HG03571 (cell line): Measurements from ENCODE around the gene USP3.
A peak's percentile ranks its signal among the peaks of the same experiment; 100 is the strongest.

Experiments used
- ATAC-seq: cut with Tn5 transposase; IDR thresholded peaks from one replicate; pipeline ENCODE4 v1.9.1; 2021; ENCODE audit not compliant: unreplicated experiment

The USP3 gene

GRCh38 chr15:63582718-63583426 lies 78.5 kb downstream of the USP3 start:
- no peak for ATAC-seq

DNA sequence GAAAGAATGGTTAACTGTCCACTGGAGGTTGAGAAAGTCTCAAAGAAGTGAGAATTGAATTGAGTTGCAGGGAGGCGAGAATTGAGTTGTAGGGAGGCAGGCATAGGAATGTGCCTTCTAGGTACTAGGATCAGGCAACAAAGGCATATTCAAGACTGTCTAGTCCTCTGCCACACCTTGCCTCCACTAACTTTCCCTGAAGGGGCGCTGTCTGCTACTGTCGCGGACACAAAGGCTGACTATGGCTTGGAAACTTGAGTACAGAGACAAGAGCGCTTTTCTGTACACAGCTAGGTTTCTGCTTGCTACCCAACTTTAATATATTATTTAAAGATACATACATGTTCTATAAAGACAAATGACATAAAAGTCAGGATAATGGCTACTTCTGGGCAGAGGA lies 82.4 kb downstream of the USP3 start:
- no peak for ATAC-seq

DNA sequence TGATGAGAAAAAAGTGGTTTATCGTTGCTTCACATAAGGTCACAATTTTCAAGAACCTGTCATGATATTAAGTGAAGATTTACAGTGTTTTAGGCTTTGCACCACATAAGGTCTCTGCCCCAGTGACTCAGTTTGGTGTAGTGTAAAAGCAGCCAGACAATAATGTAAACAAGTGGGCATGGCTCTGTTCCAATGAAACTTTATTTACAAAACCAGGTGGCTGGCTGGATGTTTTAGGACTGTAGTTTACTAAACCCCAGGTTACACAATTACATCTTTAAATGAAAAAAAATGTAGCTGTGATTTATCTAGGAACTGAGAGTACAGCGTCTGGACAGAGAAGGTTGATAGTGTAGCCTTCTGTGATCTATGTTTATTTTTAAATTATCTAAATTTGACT lies 83.1 kb downstream of the USP3 start:
- ATAC-seq: no peak

DNA sequence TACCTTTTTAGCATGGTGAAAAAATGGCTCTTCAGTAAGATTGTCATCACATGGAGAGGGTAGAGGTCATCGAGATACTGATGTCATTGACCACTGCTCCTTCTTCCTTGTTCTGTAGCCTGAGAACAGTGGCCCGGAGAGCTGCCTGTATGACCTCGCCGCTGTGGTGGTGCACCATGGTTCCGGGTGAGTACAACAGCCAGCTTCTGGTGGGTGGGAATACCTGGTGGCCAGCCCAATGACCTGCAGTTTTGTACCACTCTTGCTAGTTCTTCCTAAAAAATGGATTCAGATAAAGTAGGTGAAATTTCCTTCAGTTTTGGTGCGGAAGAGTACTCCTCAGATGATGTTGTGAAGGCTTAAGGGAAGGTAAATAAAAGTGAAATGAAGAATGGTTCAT lies 84.4 kb downstream of the USP3 start:
- no peak for ATAC-seq

- no peak for ATAC-seq
Measured at GRCh38 chr15:63593705-63594671, 89.6 kb downstream of the USP3 start.

GRCh38 chr15:63595065-63595464 lies 90.7 kb downstream of the USP3 start:
- ATAC-seq: no peak

DNA sequence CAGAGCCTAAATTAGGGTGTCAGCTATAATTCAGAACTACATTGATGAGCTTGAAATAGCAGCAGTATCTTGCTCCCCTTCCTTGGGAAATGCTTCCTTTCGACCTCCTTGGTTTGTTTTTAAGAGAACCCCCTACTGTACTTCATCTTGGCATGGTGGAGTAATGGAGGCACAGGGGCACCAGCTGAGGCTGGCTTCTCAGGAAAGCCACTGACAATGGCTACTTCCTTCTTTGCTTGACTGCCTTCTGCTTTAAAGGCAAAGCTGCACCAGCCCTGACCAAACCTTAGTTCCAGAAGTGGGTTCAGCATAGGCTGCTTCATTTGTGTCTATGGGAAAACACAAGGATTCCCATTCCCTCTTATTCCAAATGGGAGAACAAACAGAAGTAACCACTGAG lies 91.3 kb downstream of the USP3 start:
- no peak for ATAC-seq

DNA sequence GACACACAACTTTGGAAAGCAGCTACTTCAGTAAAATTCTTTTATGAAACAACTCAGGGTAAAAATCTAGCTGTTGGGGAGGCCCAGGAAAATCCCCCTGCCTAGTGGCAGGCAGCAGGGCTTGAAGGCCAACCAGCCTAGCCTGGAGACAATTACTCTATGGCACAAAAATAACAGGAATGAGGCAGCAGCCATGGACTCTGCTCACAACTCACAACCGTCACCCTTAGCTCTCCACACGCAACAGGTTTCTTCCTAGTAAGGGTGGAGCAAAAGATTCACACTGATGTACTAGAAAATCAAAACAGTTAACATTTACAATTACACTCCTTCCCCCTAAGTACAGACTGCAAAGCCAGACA lies 92.3 kb downstream of the USP3 start:
- no peak for ATAC-seq

DNA sequence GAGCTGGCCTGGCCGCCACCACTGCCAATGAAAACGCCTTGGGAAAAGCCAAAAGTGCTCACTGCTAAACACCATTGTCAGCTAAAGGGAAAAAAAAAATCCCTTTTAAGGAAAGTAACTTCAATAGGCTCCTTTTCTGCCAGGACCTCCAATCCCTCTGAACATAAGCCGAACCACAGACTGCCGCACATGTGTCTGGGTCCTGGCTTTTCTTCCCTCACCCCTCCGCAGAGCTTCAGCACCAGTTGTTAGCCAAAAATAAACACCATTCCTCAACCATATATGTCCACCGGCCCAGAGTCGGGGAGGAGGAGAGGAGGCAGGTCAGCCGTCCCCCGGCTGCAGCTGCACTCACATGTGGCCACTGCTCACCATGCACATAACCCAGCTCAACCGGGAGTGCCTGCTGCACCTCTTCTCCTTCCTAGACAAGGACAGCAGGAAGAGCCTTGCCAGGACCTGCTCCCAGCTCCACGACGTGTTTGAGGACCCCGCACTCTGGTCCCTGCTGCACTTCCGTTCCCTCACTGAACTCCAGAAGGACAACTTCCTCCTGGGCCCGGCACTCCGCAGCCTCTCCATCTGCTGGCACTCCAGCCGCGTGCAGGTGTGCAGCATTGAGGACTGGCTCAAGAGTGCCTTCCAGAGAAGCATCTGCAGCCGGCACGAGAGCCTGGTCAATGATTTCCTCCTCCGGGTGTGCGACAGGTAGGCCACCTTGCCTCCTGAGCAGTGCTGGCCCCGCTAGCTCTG lies 92.8 kb downstream of the USP3 start, which contains the start of gene FBXL22:
TSS of gene FBXL22 (plus strand) at position 350 of the 753 bp plus-strand sequence. CDS start at position 356, 6 bp downstream.
- ATAC-seq: no peak

DNA sequence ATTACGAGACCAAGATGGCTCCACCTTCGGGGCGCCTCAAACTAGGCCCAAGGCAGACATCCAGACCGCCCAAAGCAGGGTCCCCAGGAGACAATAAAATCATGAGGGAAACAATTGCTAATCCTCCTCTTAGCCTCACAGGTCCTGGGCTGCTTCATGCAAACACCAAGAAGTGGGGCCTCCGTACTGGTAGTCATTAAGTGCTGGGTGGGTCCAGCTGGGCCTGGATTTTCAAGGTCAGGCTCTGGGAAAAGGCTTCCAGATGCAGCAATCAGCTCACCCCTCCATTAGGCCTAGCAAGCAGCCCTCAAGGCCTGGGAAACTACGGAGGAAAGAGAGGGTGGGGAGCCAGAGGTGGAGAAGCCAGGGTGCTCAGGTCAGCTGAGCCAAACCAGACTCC lies 93.4 kb downstream of the USP3 start:
- no peak for ATAC-seq

DNA sequence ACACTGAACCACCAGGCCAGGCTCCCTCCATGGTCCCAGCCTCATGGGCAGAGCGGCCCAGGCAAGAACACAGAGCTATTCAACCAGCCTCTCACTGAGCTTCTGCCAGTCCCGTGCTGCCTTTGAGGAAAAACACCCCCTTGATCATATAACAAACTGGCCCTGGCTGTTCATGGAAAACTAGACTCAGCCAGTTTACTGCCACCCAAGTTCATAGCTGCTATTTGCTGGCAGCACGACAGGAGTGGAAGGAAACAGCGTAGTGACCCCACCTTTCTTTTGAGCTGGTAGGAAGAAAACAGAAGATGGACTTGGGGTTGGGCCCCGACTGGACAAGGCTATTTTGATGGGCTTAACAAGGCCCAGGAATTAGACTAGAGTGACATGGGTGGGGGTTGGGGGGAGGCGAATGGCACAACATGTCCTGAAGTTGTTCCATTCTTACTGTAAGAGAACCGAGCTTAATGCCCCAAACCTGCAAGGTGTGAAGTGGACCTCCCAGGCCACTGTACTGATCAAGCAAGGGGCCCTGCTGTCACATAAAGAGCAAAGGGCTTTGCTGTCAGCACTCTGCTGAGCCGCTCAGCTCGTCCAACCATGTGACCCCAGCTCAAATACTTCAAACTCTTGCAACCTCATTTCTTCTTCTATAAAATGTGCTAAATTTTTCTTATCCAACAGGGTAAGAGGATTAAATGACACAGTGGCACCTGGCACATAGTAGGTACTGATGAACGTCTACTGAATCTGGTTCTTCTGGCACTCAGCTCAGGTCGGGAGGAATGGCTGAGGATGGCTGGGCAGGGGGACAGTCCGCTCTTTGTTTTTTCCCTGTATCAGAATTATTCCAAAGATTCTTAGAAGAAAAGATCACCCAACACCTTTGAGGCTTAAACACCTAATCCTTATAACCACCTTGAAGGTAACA lies 94.3 kb downstream of the USP3 start:
- ATAC-seq: no peak

GRCh38 chr15:63599401-63600000 lies 95.1 kb downstream of the USP3 start:
- no peak for ATAC-seq

GRCh38 chr15:63600001-63600615 lies 95.7 kb downstream of the USP3 start:
- ATAC-seq: no peak

GRCh38 chr15:63600616-63601025 lies 96.2 kb downstream of the USP3 start:
- peak; percentile 66 for ATAC-seq

- ATAC-seq: peak; percentile 11
Measured at GRCh38 chr15:63601026-63601703, 96.8 kb downstream of the USP3 start.

DNA sequence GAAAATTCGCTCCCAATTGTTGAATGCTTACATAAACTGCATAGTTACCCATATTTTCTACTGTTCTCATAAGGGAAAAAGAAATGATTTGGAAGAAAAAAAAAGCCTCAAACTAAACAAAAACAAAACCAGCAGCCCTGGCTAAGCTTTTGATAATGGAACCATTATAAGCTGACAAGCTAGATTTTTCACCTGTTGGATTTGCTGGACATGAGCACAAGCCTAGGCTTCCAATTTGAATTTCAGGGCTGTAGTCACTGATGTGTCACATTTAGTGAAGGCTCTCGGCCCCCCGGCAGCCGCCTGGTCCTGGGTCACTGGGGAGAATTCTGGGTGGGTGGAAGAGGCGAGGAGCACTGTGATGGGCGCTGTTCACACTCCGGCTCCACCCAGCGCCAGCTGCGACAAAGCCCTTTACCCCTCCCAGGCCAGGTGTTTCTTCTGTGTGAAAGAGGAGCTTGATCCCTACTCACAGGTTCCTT lies 97.4 kb downstream of the USP3 start:
- ATAC-seq: no peak

- ATAC-seq: no peak
Measured at GRCh38 chr15:63602595-63602994, 98.2 kb downstream of the USP3 start.

DNA sequence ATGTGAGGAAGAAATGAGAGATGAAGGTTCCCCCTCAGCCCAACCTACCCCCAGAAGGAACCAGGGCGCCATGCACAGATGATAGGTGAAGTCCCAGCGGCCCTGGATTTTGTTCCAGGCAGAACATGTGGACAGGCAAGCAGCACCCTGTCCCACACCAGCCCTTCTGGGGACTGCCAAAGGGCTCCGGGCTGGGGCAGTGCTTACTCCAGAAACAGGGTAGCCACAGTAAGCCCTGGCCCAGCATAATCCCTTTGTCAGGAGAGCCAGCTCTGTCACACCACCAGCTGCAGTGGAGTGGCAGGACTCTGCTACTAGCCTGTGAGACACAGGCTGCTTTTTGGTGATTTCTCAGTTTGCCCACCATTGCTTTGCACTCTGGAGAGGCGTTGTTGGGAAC lies 99.1 kb downstream of the USP3 start:
- ATAC-seq: no peak

GRCh38 chr15:63604281-63604680 lies 99.9 kb downstream of the USP3 start:
- ATAC-seq: no peak
